Uterus (tissue), 2 donors: ENCODE results near the gene PI16.

Source experiments
- POLR2A ChIP-seq, 2 donors: fragments of 450-650 bp; IDR thresholded peaks; one replicate each; pipeline ENCODE4 v1.6.1; 2016; ENCODE audit warnings: antibody characterized with exemption in 2 of 2, mild to moderate bottlenecking in 1 of 2, moderate library complexity in 1 of 2
- TF ChIP-seq, protein P1 (sequence below), 4 experiments: fragments of 200-600 bp in 2 of 4; fragments of 450-650 bp in 2 of 4; sonication (generic) in 2 of 4; IDR thresholded peaks; one replicate each; pipeline ENCODE4 v1.5.1; 2016 to 2019; ENCODE audit warnings: antibody characterized with exemption in 4 of 4, mild to moderate bottlenecking in 2 of 4, moderate library complexity in 1 of 4

DNA sequence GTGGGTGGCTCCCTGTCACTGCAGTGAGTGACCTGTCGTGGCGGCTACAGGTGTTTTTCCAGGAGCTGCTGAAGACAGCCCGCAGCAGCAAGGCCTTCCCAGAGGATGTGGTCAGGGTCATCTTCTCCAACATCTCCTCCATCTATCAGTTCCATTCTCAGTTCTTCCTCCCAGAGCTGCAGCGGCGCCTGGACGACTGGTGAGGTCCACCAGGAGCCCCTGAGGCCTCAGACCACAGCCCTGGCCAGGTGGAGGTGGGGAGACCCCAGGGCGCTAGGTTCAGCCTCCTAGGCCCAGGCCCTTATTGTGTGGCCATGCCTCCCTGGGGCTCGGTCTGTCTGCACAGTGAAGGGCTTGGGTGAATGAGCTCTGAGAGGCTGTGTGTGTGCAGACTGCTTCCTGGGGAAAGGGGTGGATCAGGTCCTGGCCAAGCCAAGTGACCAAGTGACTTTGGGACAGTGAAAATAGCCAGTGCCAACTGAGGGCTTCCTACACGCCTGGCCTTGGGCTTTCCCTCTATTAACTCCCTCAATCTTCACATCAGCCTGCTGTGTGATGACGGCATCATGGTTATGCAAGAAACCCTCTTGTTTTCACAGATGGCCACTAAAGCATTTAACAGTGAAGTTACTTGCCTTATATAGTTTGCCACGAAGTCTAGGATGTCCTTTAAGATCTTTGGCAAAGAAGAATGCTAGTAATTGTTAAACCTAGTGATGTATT lies 57.3 kb downstream of the PI16 start:
- TF ChIP-seq, protein P1, sequence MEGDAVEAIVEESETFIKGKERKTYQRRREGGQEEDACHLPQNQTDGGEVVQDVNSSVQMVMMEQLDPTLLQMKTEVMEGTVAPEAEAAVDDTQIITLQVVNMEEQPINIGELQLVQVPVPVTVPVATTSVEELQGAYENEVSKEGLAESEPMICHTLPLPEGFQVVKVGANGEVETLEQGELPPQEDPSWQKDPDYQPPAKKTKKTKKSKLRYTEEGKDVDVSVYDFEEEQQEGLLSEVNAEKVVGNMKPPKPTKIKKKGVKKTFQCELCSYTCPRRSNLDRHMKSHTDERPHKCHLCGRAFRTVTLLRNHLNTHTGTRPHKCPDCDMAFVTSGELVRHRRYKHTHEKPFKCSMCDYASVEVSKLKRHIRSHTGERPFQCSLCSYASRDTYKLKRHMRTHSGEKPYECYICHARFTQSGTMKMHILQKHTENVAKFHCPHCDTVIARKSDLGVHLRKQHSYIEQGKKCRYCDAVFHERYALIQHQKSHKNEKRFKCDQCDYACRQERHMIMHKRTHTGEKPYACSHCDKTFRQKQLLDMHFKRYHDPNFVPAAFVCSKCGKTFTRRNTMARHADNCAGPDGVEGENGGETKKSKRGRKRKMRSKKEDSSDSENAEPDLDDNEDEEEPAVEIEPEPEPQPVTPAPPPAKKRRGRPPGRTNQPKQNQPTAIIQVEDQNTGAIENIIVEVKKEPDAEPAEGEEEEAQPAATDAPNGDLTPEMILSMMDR (IDR thresholded peaks at IDR 0.05), result no peak
- TF ChIP-seq POLR2A (IDR thresholded peaks at IDR 0.05), result no peak
